ENCODE results near the gene OR6N2.

DNA sequence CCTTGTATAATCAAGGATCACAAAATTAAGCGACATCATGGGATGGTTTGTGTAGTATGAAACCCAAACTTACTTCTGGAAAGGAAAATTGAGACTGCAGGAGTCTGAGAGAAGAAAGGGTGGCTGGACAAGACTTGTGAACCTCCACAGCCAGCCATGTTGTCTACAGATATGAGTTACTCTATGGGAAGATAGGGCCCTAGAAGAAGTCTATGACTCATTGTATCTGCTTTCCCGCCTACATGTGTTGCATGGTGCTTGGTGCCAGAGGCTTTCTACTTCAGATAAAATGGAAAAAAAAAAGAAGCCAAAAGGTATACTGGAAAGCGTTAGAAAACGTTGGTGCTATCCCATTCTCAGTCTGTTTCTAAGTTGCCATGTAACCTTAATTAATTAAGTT, 18.7 kb upstream of the OR6N2 start:
- TF ChIP-seq, protein P1, sequence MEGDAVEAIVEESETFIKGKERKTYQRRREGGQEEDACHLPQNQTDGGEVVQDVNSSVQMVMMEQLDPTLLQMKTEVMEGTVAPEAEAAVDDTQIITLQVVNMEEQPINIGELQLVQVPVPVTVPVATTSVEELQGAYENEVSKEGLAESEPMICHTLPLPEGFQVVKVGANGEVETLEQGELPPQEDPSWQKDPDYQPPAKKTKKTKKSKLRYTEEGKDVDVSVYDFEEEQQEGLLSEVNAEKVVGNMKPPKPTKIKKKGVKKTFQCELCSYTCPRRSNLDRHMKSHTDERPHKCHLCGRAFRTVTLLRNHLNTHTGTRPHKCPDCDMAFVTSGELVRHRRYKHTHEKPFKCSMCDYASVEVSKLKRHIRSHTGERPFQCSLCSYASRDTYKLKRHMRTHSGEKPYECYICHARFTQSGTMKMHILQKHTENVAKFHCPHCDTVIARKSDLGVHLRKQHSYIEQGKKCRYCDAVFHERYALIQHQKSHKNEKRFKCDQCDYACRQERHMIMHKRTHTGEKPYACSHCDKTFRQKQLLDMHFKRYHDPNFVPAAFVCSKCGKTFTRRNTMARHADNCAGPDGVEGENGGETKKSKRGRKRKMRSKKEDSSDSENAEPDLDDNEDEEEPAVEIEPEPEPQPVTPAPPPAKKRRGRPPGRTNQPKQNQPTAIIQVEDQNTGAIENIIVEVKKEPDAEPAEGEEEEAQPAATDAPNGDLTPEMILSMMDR (conservative IDR thresholded peaks at IDR 0.05 in 1 of 2, IDR thresholded peaks at IDR 0.05 in 1 of 2; ENCODE audit: low read depth in 1 of 2, low read length in 2 of 2) = no peak
- no peak for TF ChIP-seq EZH2 (IDR thresholded peaks at IDR 0.05; ENCODE audit: low read length, missing control alignments)

All from fibroblast of lung (primary cell).